ENCODE measurements around the gene SLC2A11.

- TF ChIP-seq EZH2 (IDR thresholded peaks at IDR 0.05; ENCODE audit: insufficient read depth, poor library complexity, severe bottlenecking) (no peak), EZH2phosphoT487 (IDR thresholded peaks at IDR 0.05; ENCODE audit: insufficient read depth, low read depth) (no peak)
Measured at GRCh38 chr22:23836281-23836680, 21.4 kb upstream of the SLC2A11 start.

Measured in GM23248 (cell line).